H1 (cell line): ENCODE results near the gene INPP5A. TPM values are rescaled to one million over a fixed set of nuclear protein-coding genes. Genes with fewer than 3 reads are reported as not detected.

ENCODE experiments used
- CEBPB ChIP-seq: IDR thresholded peaks from 2 replicates; pipeline ENCODE4 v1.6.1; 2012; ENCODE audit warnings: low read depth, low read length
- GTF2F1 ChIP-seq: IDR thresholded peaks from 2 replicates; pipeline ENCODE4 v1.6.1; 2012; ENCODE audit warnings: low read depth, low read length, improper control_type of control experiment, borderline replicate concordance
- SP2 ChIP-seq: IDR thresholded peaks from 2 replicates; pipeline ENCODE4 v1.6.1; 2012; ENCODE audit warnings: mild to moderate bottlenecking, low read length, inconsistent platforms
- TAF7 ChIP-seq: optimal IDR thresholded peaks from 2 replicates; pipeline ENCODE3; 2011; ENCODE audit warnings: low read depth, mild to moderate bottlenecking, inconsistent platforms, low read length, moderate library complexity, borderline replicate concordance
- TEAD4 ChIP-seq: IDR thresholded peaks from 2 replicates; pipeline ENCODE4 v1.6.1; 2012; ENCODE audit warnings: low read depth, low read length, inconsistent platforms, mixed read lengths
- polyA plus RNA-seq, 7 experiments: library from polyadenylated mRNA; depleted of rRNA in 3 of 7; stranded (reverse) in 5 of 7; unstranded in 2 of 7; fragments of >200 nt in 5 of 7; fragments of 200-250 nt in 2 of 7; gene quantifications; 1 replicate in 5 of 7; 2 replicates in 1 of 7; 4 replicates in 1 of 7; pipeline versions ENCODE4 v1.2.1 to v1.2.3, GENCODE V29; 2011 to 2013; ENCODE audit warnings: missing spikeins in 2 of 7, mixed read lengths in 2 of 7
- total RNA-seq: library from RNA; stranded (reverse); fragmentation: NEBNext Ultra II Directional; extraction: Animal tissue kit (Norgen Biotek cat#: 25700); gene quantifications from 2 replicates; pipeline ENCODE4 v1.2.1, GENCODE V29; 2021

INPP5A gene
- total and polyA plus RNA-seq, 2 of the 8 experiments (the other 6 are each of a cell fraction or from before 2014, with no cell fraction given), result 19.7 to 27.5 TPM

DNA sequence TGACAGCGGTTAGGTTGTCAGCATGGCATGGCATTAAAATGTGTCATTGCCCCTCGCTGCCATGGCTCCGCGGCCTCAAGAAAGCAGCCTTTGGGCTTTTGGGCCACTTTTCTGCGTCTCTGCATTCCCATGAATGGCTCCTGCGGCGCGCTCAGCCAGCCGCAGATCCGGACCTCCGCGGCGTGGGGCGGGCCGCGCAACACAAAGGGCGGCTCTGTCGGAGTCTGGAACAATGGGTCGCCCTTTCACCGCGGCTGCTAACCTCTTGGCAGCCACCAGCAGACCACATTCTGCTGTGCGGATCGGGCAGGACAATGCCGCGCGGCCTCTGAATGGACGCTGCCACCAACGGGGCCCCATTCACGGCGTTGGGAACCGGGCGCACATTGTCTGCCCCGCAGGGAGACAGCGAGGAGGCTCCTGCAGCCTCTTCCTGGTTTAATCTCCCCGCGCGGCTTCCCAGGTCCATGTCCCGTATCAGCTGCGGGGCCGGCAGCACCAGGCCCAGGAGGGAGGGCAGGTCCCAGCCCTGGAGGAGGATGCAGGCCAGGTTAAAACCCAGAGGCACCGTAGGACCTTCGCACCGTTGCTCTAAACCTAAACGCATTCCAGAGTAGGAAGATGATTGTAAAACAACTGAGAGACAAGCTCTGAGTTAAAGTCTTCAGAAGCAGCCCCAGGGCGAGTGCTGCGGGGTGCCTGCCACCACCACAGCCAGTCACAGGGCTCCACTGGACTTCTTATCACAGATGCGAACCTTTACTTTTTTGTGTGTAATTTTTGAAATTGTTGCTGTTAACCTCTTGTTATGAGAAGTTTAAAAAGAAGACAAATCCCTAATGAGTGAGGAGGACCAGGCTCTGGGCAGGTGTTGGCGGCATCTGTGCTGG is 176.8 kb downstream of the INPP5A start (continued):
- TF ChIP-seq GTF2F1, result no peak
- 0 out of 2 replicates have a peak, but pooled peaks have one; percentile 23 for TF ChIP-seq TEAD4
- no peak for TF ChIP-seq TAF7
- no peak for TF ChIP-seq CEBPB
- no peak for TF ChIP-seq SP2
